Caco-2 (cell line): ENCODE data around the gene TELO2. TPM values are rescaled to one million over a fixed set of nuclear protein-coding genes. Genes with fewer than 3 reads are reported as not detected.

Source experiments
- BruUV-seq: library from RNA; stranded (reverse); fragments of 400-500 nt; replicated peaks from 2 replicates; lab custom pipeline; 2021; lab: Mats Ljungman, UMichigan
- CTCF ChIA-PET: fragments of 300-600 bp; sonication (Branson Sonifier 250); formaldehyde crosslinking; loops from one replicate; lab custom pipeline; 2022; ENCODE audit warnings: antibody characterized with exemption; lab: Charles Lee
- POLR2A ChIA-PET: fragments of 300-600 bp; sonication (Branson Sonifier 250); formaldehyde crosslinking; loops from one replicate; lab custom pipeline; 2022; ENCODE audit warnings: antibody characterized with exemption; lab: Charles Lee
- DNase-seq, 2 experiments: peaks; one replicate each; pipeline versions ENCODE4 v3.0.0 to v3.0.0-alpha.2; 2020 to 2022
- H3K27me3 ChIP-seq: replicated peaks from 2 replicates; pipeline ENCODE4 v1.6.0; 2011; ENCODE audit warnings: low read length; ENCODE audit not compliant: control insufficient read depth, insufficient read depth
- H3K36me3 ChIP-seq: 2 replicates; pipeline ENCODE4 v1.5.1; 2011; ENCODE audit warnings: low read length; ENCODE audit not compliant: control insufficient read depth, insufficient read depth
- H3K4me1 ChIP-seq: fragments of 250-450 bp; sonication (Bioruptor Pico); 2 replicates; pipeline ENCODE4 v1.5.1; 2020; ENCODE audit warnings: mild to moderate bottlenecking
- H3K4me3 ChIP-seq: 2 replicates; pipeline ENCODE4 v1.5.1; 2011; ENCODE audit warnings: low read depth, mild to moderate bottlenecking, control low read depth, low read length
- H3K9me3 ChIP-seq: fragments of 250-450 bp; sonication (Bioruptor Pico); 2 replicates; pipeline ENCODE4 v1.5.1; 2020; ENCODE audit warnings: mild to moderate bottlenecking, moderate library complexity
- H3K27ac Mint-ChIP-seq: one replicate; pipeline ENCODE4 v1.8.0; 2022; ENCODE audit warnings: mixed read lengths; ENCODE audit not compliant: unreplicated experiment
- H3K27me3 Mint-ChIP-seq: one replicate; pipeline ENCODE4 v1.8.0; 2022; ENCODE audit warnings: mixed read lengths; ENCODE audit not compliant: insufficient read depth, unreplicated experiment
- H3K36me3 Mint-ChIP-seq: one replicate; pipeline ENCODE4 v1.8.0; 2022; ENCODE audit warnings: mild to moderate bottlenecking, mixed read lengths; ENCODE audit not compliant: insufficient read depth, unreplicated experiment
- H3K4me1 Mint-ChIP-seq: one replicate; pipeline ENCODE4 v1.8.0; 2022; ENCODE audit warnings: low read depth, mixed read lengths; ENCODE audit not compliant: unreplicated experiment
- H3K4me3 Mint-ChIP-seq: one replicate; pipeline ENCODE4 v1.8.0; 2022; ENCODE audit warnings: mild to moderate bottlenecking, moderate library complexity, mixed read lengths; ENCODE audit not compliant: unreplicated experiment
- H3K9me3 Mint-ChIP-seq: one replicate; pipeline ENCODE4 v1.8.0; 2022; ENCODE audit warnings: mixed read lengths; ENCODE audit not compliant: unreplicated experiment
- CTCF ChIP-seq, 2 experiments: fragments of 200-600 bp in 1 of 2; IDR thresholded peaks; 1 replicate in 1 of 2; 2 replicates in 1 of 2; pipeline versions ENCODE4 v1.5.1 to v1.8.0; 2011 to 2022; ENCODE audit warnings: antibody characterized with exemption in 1 of 2, control low read depth in 1 of 2, inconsistent platforms in 1 of 2, low read depth in 1 of 2, low read length in 1 of 2, mild to moderate bottlenecking in 1 of 2, moderate library complexity in 1 of 2; ENCODE audit not compliant: insufficient read depth in 1 of 2, severe bottlenecking in 1 of 2, unreplicated experiment in 1 of 2
- intact Hi-C: fragments of 100-400 bp; cut with micrococcal nuclease; formaldehyde crosslinking; loops from one replicate; pipeline ENCODE4 v1.10.0; 2022; ENCODE audit not compliant: unreplicated experiment
- total RNA-seq: library from RNA; stranded (reverse); gene quantifications from 2 replicates; pipeline ENCODE4 v1.2.3, GENCODE V29; 2022

The TELO2 gene
- total RNA-seq, 1 experiment from 2014 or later, result 55.7 TPM

- Histone ChIP-seq H3K27me3 (no peaks in the 10 kb centered on the region), H3K4me1 (no peaks in the 10 kb centered on the region), H3K4me3 (no peak overlapping the region), H3K36me3 (no peaks in the 10 kb centered on the region), H3K9me3 (no peaks in the 10 kb centered on the region)
- ChIA-PET CTCF (no interaction called here), POLR2A (no interaction called here)
- H3K27me3 Mint-ChIP-seq, result no peaks in the 10 kb centered on the region
- no peak overlapping the region for H3K4me3 Mint-ChIP-seq
- H3K27ac Mint-ChIP-seq, result no peak overlapping the region
- no peak for TF ChIP-seq CTCF (IDR thresholded peaks at IDR 0.05; ENCODE audit: insufficient read depth in 1 of 2, low read depth in 1 of 2, low read length in 1 of 2, severe bottlenecking in 1 of 2, unreplicated experiment in 1 of 2)
- no peaks in the 10 kb centered on the region for H3K9me3 Mint-ChIP-seq
- intact Hi-C loops, result no loop called here
- no peaks in the 10 kb centered on the region for H3K4me1 Mint-ChIP-seq
- no peak for DNase-seq
- BruUV-seq, result no TSS peak
- no peaks in the 10 kb centered on the region for H3K36me3 Mint-ChIP-seq
Measured at GRCh38 chr16:1548727-1549126, 55.6 kb downstream of the TELO2 start.

- POLR2A ChIA-PET, result interaction anchor here (0.6 kb wide), 1 partner anchor 219 kb away, joined by 3 read pairs; no protein-coding TSS in a partner anchor
- Histone ChIP-seq H3K4me1 (no peaks in the 10 kb centered on the region), H3K36me3 (no peaks in the 10 kb centered on the region), H3K4me3 (no peak overlapping the region), H3K9me3 (no peaks in the 10 kb centered on the region), H3K27me3 (no peaks in the 10 kb centered on the region)
- no peak overlapping the region for H3K27ac Mint-ChIP-seq
- CTCF ChIA-PET, result no interaction called here
- DNase-seq, result no peak
- no peaks in the 10 kb centered on the region for H3K4me1 Mint-ChIP-seq
- no peaks in the 10 kb centered on the region for H3K9me3 Mint-ChIP-seq
- intact Hi-C loops, result no loop called here
- no peak for TF ChIP-seq CTCF (IDR thresholded peaks at IDR 0.05; ENCODE audit: insufficient read depth in 1 of 2, low read depth in 1 of 2, low read length in 1 of 2, severe bottlenecking in 1 of 2, unreplicated experiment in 1 of 2)
- H3K36me3 Mint-ChIP-seq, result no peaks in the 10 kb centered on the region
- no peaks in the 10 kb centered on the region for H3K27me3 Mint-ChIP-seq
- no TSS peak for BruUV-seq
- H3K4me3 Mint-ChIP-seq, result no peak overlapping the region
Measured at GRCh38 chr16:1550069-1550468, 56.9 kb downstream of the TELO2 start.

- Histone ChIP-seq H3K27me3 (no peaks in the 10 kb centered on the region), H3K36me3 (no peaks in the 10 kb centered on the region), H3K4me1 (no peaks in the 10 kb centered on the region), H3K9me3 (no peaks in the 10 kb centered on the region), H3K4me3 (no peak overlapping the region)
- no peaks in the 10 kb centered on the region for H3K36me3 Mint-ChIP-seq
- no peaks in the 10 kb centered on the region for H3K27me3 Mint-ChIP-seq
- H3K4me3 Mint-ChIP-seq, result no peak overlapping the region
- H3K4me1 Mint-ChIP-seq, result no peaks in the 10 kb centered on the region
- TF ChIP-seq CTCF (IDR thresholded peaks at IDR 0.05; ENCODE audit: insufficient read depth in 1 of 2, low read depth in 1 of 2, low read length in 1 of 2, severe bottlenecking in 1 of 2, unreplicated experiment in 1 of 2), result no peak
- no peak for DNase-seq
- ChIA-PET POLR2A (no interaction called here), CTCF (no interaction called here)
- no peaks in the 10 kb centered on the region for H3K9me3 Mint-ChIP-seq
- H3K27ac Mint-ChIP-seq, result no peak overlapping the region
- intact Hi-C loops, result no loop called here
- BruUV-seq, result no TSS peak
Measured at GRCh38 chr16:1550696-1551095, 57.5 kb downstream of the TELO2 start.
